IMR-90 (cell line): Measurements from ENCODE around the gene KRTAP10-3. TPM values are rescaled to one million over a fixed set of nuclear protein-coding genes. Genes with fewer than 3 reads are reported as not detected.

Source experiments
- ATAC-seq: fragments of 200-7000 bp; cut with Tn5 transposase; 2 replicates; pipeline ENCODE4 v1.9.1; 2020; ENCODE audit warnings: low read depth, mild to moderate bottlenecking, moderate library complexity
- BruUV-seq: library from RNA; stranded (reverse); fragments of 400-500 nt; replicated peaks from 2 replicates; lab custom pipeline; 2021; lab: Mats Ljungman, UMichigan
- CTCF ChIA-PET: fragments of 300-600 bp; formaldehyde crosslinking; extraction: SDS; loops from one replicate; lab custom pipeline; 2021; ENCODE audit warnings: antibody characterized with exemption; lab: Yijun Ruan, JAX
- POLR2A ChIA-PET: fragments of 300-600 bp; sonication (Branson Sonifier 250); formaldehyde crosslinking; loops from one replicate; lab custom pipeline; 2022; ENCODE audit warnings: antibody characterized with exemption; ENCODE audit not compliant: unreplicated experiment; lab: Charles Lee
- DNase-seq: peaks from one replicate; pipeline ENCODE4 v3.0.0; 2013
- H2AFZ ChIP-seq: replicated peaks from 2 replicates; pipeline ENCODE3; 2013; ENCODE audit warnings: low read length, mild to moderate bottlenecking; ENCODE audit not compliant: poor library complexity
- H2AK5ac ChIP-seq: 2 replicates; pipeline ENCODE4 v1.6.1; 2013; ENCODE audit warnings: low read depth, low read length, inconsistent platforms
- H2AK9ac ChIP-seq: replicated peaks from 2 replicates; pipeline ENCODE3; 2013; ENCODE audit warnings: mild to moderate bottlenecking, low read depth, low read length, moderate library complexity; ENCODE audit not compliant: poor library complexity
- H2BK120ac ChIP-seq: 2 replicates; pipeline ENCODE4 v1.6.1; 2013; ENCODE audit warnings: low read depth, low read length, inconsistent platforms
- H2BK15ac ChIP-seq: 3 replicates; pipeline ENCODE4 v1.6.1; 2013; ENCODE audit warnings: low read depth, low read length, inconsistent platforms
- H2BK20ac ChIP-seq: 2 replicates; pipeline ENCODE4 v1.6.1; 2013; ENCODE audit warnings: low read depth, mild to moderate bottlenecking, inconsistent platforms, low read length, moderate library complexity
- H2BK5ac ChIP-seq: 2 replicates; pipeline ENCODE4 v1.6.1; 2013; ENCODE audit warnings: mild to moderate bottlenecking, low read depth, low read length, inconsistent platforms; ENCODE audit not compliant: poor library complexity, severe bottlenecking
- H3K14ac ChIP-seq: replicated peaks from 2 replicates; pipeline ENCODE4 v1.6.1; 2013; ENCODE audit warnings: low read depth, low read length, inconsistent platforms
- H3K18ac ChIP-seq: 2 replicates; pipeline ENCODE4 v1.6.1; 2013; ENCODE audit warnings: low read depth, low read length, control low read depth
- H3K23ac ChIP-seq: 2 replicates; pipeline ENCODE4 v1.6.1; 2013; ENCODE audit warnings: low read depth, low read length, inconsistent platforms
- H3K27ac ChIP-seq: 2 replicates; pipeline ENCODE4 v1.5.1; 2013; ENCODE audit warnings: mild to moderate bottlenecking, control low read depth, low read length; ENCODE audit not compliant: insufficient read depth
- H3K27me3 ChIP-seq: 2 replicates; pipeline ENCODE4 v1.6.1; 2013; ENCODE audit warnings: low read length; ENCODE audit not compliant: control insufficient read depth, insufficient read depth
- H3K36me3 ChIP-seq: 2 replicates; pipeline ENCODE4 v1.6.1; 2013; ENCODE audit warnings: low read length, mixed read lengths; ENCODE audit not compliant: control insufficient read depth, insufficient read depth
- H3K4ac ChIP-seq: 2 replicates; pipeline ENCODE4 v1.6.1; 2013; ENCODE audit warnings: low read depth, low read length, inconsistent platforms
- H3K4me1 ChIP-seq: 2 replicates; pipeline ENCODE4 v1.6.1; 2013; ENCODE audit warnings: low read length, mixed read lengths; ENCODE audit not compliant: control insufficient read depth, insufficient read depth
- H3K4me2 ChIP-seq: 2 replicates; pipeline ENCODE4 v1.6.1; 2013; ENCODE audit warnings: low read depth, mild to moderate bottlenecking, control low read depth, low read length, moderate library complexity
- H3K4me3 ChIP-seq: 2 replicates; pipeline ENCODE4 v1.5.1; 2013; ENCODE audit warnings: low read depth, mild to moderate bottlenecking, control low read depth, low read length, moderate library complexity; ENCODE audit not compliant: insufficient read depth
- H3K56ac ChIP-seq: 2 replicates; pipeline ENCODE4 v1.6.1; 2013; ENCODE audit warnings: low read length, inconsistent platforms; ENCODE audit not compliant: insufficient read depth; ENCODE audit errors: extremely low read depth
- H3K79me1 ChIP-seq, 2 experiments: 2 replicates each; pipeline ENCODE4 v1.6.1; 2013; ENCODE audit warnings: low read length in 2 of 2, inconsistent platforms in 1 of 2, low read depth in 1 of 2
- H3K9ac ChIP-seq: 2 replicates; pipeline ENCODE4 v1.6.1; 2013; ENCODE audit warnings: low read depth, low read length, control low read depth
- H3K9me1 ChIP-seq: 2 replicates; pipeline ENCODE4 v1.6.1; 2013; ENCODE audit warnings: low read length, inconsistent platforms; ENCODE audit not compliant: insufficient read depth
- H3K9me3 ChIP-seq: 2 replicates; pipeline ENCODE4 v1.6.1; 2013; ENCODE audit warnings: low read length; ENCODE audit not compliant: control insufficient read depth, insufficient read depth
- H4K20me1 ChIP-seq: 2 replicates; pipeline ENCODE4 v1.6.1; 2013; ENCODE audit warnings: low read length, inconsistent platforms; ENCODE audit not compliant: insufficient read depth
- H4K5ac ChIP-seq: 2 replicates; pipeline ENCODE4 v1.6.1; 2013; ENCODE audit warnings: mild to moderate bottlenecking, low read depth, low read length, control low read depth
- H4K8ac ChIP-seq, 2 experiments: 2 replicates each; pipeline ENCODE4 v1.6.1; 2013; ENCODE audit warnings: low read depth in 2 of 2, low read length in 2 of 2, control low read depth in 1 of 2, inconsistent platforms in 1 of 2
- H4K91ac ChIP-seq: 2 replicates; pipeline ENCODE4 v1.6.1; 2013; ENCODE audit warnings: low read depth, low read length, inconsistent platforms; ENCODE audit not compliant: insufficient read depth
- BHLHE40 ChIP-seq: fragments of 150-350 bp; IDR thresholded peaks from 2 replicates; pipeline ENCODE4 v1.6.1; 2016; ENCODE audit warnings: mild to moderate bottlenecking, low read depth, low read length
- CHD1 ChIP-seq: IDR thresholded peaks from 2 replicates; pipeline ENCODE4 v1.6.1; 2012; ENCODE audit warnings: low read depth, low read length, improper control_type of control experiment
- MAFK ChIP-seq: IDR thresholded peaks from 2 replicates; pipeline ENCODE4 v1.6.1; 2012; ENCODE audit warnings: low read depth, low read length, improper control_type of control experiment
- MAZ ChIP-seq: IDR thresholded peaks from 2 replicates; pipeline ENCODE4 v1.6.1; 2012; ENCODE audit warnings: low read depth, mild to moderate bottlenecking, low read length, improper control_type of control experiment, moderate library complexity, borderline replicate concordance
- RAD21 ChIP-seq: IDR thresholded peaks from 2 replicates; pipeline ENCODE4 v1.6.1; 2012; ENCODE audit warnings: low read length, improper control_type of control experiment
- WGBS, 2 experiments: methylation state at CpG; one replicate each; pipeline versions ENCODE4 v1.1.5 to v1.1.7; 2013; ENCODE audit warnings: missing lambda C conversion rate in 2 of 2; ENCODE audit not compliant: insufficient read length in 1 of 2; ENCODE audit errors: extremely low coverage in 2 of 2; 5-methylcytosine and 5-hydroxymethylcytosine counted together
- dilution Hi-C: fragments of 300-500 bp; cut with HindIII; formaldehyde crosslinking; loops from one replicate; pipeline ENCODE4 v1.14.3; 2018; ENCODE audit warnings: low sequenced_read_pairs; ENCODE audit not compliant: unreplicated experiment
- in situ Hi-C: fragments of 300-500 bp; cut with MboI; formaldehyde crosslinking; loops from 3 replicates; pipeline ENCODE4 v1.14.3; 2019; ENCODE audit warnings: low sequenced_read_pairs, inconsistent platforms, mixed read lengths
- intact Hi-C: fragments of 100-400 bp; cut with micrococcal nuclease; formaldehyde crosslinking; loops from 2 replicates; pipeline ENCODE4 v1.10.0; 2022
- polyA plus RNA-seq, 3 experiments: library from polyadenylated mRNA; depleted of rRNA; stranded (reverse); fragments of >200 nt; gene quantifications; 2 replicates each; pipeline ENCODE4 v1.2.3, GENCODE V29; 2012; ENCODE audit warnings: low replicate concordance in 1 of 3
- total RNA-seq: library from RNA; depleted of rRNA; stranded (reverse); fragments of >200 nt; gene quantifications from 2 replicates; pipeline ENCODE4 v1.2.3, GENCODE V29; 2012
- TF ChIP-seq, protein P1 (sequence below): fragments of 150-350 bp; IDR thresholded peaks from 2 replicates; pipeline ENCODE4 v1.6.1; 2017; ENCODE audit warnings: mild to moderate bottlenecking, antibody characterized with exemption, low read length, low read depth

The KRTAP10-3 gene
- total and polyA plus RNA-seq, 2 of the 4 experiments (the other 2 are of a cell fraction): not detected

DNA sequence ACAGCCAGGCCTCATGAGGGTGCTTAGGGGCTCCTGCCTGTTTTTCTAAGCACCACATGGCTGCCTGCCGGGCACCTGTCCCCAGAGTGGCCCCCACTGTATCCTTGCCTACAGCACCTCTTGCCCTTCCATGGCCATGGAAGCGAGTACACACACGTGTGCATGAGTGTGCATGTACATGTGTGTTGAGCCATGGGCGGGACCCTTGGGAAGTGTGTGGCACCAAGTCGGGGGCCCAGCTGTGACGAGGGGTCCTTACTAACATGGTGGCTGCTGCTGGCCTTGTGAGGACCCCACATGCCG lies 44.4 kb downstream of the KRTAP10-3 start (continued):
- TF ChIP-seq MAFK (no peak), MAZ (no peak), RAD21 (no peak), BHLHE40 (no peak), CHD1 (no peak)

DNA sequence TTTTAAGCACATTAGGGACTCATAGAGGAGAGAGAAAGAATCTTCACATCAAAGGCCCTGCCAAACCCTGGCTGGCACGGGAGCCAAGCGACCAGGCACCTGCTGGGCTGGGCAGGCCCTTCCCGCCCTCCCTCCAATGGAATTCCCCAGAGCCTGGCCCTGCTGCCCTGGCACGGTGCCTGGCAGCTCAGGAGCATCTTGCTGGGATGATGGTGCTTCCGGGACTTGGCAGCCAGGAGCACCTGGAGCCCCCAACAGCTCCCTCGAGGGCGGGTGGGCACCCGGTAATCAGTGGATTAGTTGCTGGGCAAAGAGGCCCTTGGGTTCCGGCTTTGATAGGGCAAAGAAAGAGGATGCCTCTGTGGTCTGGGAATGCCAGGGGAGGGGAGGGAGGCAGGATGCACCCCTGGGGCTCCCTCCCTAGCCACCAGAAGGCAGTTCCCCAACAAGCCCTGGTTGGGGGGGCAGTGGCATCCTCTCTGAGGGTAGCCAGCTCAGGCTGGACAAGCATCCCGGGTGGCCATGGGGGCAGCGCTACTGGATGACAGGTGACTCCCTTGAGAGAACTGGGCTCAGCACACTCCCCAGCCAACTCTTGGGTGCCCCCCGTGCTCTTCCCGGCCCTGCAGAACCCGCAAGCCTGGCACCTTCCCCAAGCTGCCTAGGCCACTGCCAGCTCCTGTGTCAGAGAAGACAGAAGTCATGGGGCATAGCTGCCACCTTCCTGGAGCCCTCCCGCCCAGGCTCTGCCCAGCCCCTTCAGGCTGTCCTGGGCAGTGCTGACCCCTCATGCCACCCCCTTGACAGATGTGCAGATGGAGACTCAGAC lies 45.0 kb downstream of the KRTAP10-3 start:
- H4K8ac ChIP-seq: no peak overlapping the region
- DNase-seq: no peak
- no peak overlapping the region for H3K56ac ChIP-seq
- no peak overlapping the region for H4K91ac ChIP-seq
- CTCF ChIA-PET: no interaction called here
- H2BK5ac ChIP-seq: no peak overlapping the region
- H3K4me3 ChIP-seq: no peak overlapping the region
- no peak overlapping the region for H3K18ac ChIP-seq
- H2BK20ac ChIP-seq: no peak overlapping the region
- H2AK5ac ChIP-seq: no peak overlapping the region
- H4K5ac ChIP-seq: no peak overlapping the region
- H2BK15ac ChIP-seq: no peak overlapping the region
- WGBS, 2 experiments: 65% methylated on average over 8 of the region's 15 CpGs; no CpG with 5 or more reads in 1 of the 2 experiments
- H3K27me3 ChIP-seq: no peaks in the 10 kb centered on the region; the same call in 1 of the 2 replicates
- no peak overlapping the region for H2AK9ac ChIP-seq
- no peak overlapping the region for H3K27ac ChIP-seq
- no peak overlapping the region for H3K14ac ChIP-seq
- no peaks in the 10 kb centered on the region for H3K4me1 ChIP-seq
- in situ Hi-C loops: loop anchor here (25.0 kb wide), 1 partner anchor 424 kb away; the partner anchor contains the start of gene SLX9
- TF ChIP-seq, protein P1, sequence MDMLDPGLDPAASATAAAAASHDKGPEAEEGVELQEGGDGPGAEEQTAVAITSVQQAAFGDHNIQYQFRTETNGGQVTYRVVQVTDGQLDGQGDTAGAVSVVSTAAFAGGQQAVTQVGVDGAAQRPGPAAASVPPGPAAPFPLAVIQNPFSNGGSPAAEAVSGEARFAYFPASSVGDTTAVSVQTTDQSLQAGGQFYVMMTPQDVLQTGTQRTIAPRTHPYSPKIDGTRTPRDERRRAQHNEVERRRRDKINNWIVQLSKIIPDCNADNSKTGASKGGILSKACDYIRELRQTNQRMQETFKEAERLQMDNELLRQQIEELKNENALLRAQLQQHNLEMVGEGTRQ: no peak
- TF ChIP-seq BHLHE40 (no peak), MAFK (no peak), CHD1 (no peak)
- BruUV-seq: no TSS peak
- no peak overlapping the region for H2AFZ ChIP-seq
- intact Hi-C loops: no loop called here
- dilution Hi-C loops: no loop called here
- no peaks in the 10 kb centered on the region for H3K79me1 ChIP-seq
- POLR2A ChIA-PET: no interaction called here
- no peak overlapping the region for H2BK120ac ChIP-seq
- no peak for ATAC-seq
- H3K9me3 ChIP-seq: no peaks in the 10 kb centered on the region; the same call in 1 of the 2 replicates
- H3K36me3 ChIP-seq: no peaks in the 10 kb centered on the region
- no peak overlapping the region for H3K9ac ChIP-seq
- H4K20me1 ChIP-seq: no peaks in the 10 kb centered on the region
- no peak overlapping the region for H3K4me2 ChIP-seq
- no peak overlapping the region for H3K4ac ChIP-seq
- H3K9me1 ChIP-seq: no peaks in the 10 kb centered on the region
- no peak overlapping the region for H3K23ac ChIP-seq
